Measurements from ENCODE around the gene TMEM240. TPM values are rescaled to one million over a fixed set of nuclear protein-coding genes. Genes with fewer than 3 reads are reported as not detected.

TMEM240 gene
- total and polyA plus RNA-seq, 9 of the 15 experiments (the other 6 are each of a cell fraction or from before 2014, with no cell fraction given), result 0.24 to 2.0 (median 0.69) TPM; not detected in 5

GRCh38 chr1:1554926-1555915 lies 14.8 kb upstream of the TMEM240 start (continued):
- TF ChIP-seq ELK1 (CRISPR knock-in tag; IDR thresholded peaks at IDR 0.05) (no peak), ARID4B (CRISPR knock-in tag; IDR thresholded peaks at IDR 0.05) (0 out of 2 replicates have a peak, but pooled peaks have one; percentile 52), DMBX1 (CRISPR knock-in tag; IDR thresholded peaks at IDR 0.05; ENCODE audit: borderline replicate concordance) (no peak), PCBP1 (IDR thresholded peaks at IDR 0.05; ENCODE audit: low read depth, low read length, poor library complexity, severe bottlenecking) (no peak), PYGO2 (tag; IDR thresholded peaks at IDR 0.05) (no peak), ZNF146 (CRISPR knock-in tag; IDR thresholded peaks at IDR 0.05; ENCODE audit: unreplicated experiment) (no peak), ZNF316 (IDR thresholded peaks at IDR 0.05) (no peak), ATF3 (IDR thresholded peaks at IDR 0.05) (peak; percentile 88), ATF3 (CRISPR knock-in tag; conservative IDR thresholded peaks at IDR 0.05) (no peak), ZNF644 (tag; IDR thresholded peaks at IDR 0.05; ENCODE audit: low read depth) (no peak), AFF1 (IDR thresholded peaks at IDR 0.05; ENCODE audit: low read depth in 1 of 2, partially characterized antibody in 2 of 2) (no peak), PTBP1 (IDR thresholded peaks at IDR 0.05; ENCODE audit: low read depth, low read length) (no peak), ZNF347 (CRISPR knock-in tag; IDR thresholded peaks at IDR 0.05; ENCODE audit: low read depth) (no peak), CHCHD3 (CRISPR knock-in tag; IDR thresholded peaks at IDR 0.05) (no peak)
